HUES64 (cell line): ENCODE results near the gene EFTUD2.

Experiments used
- H3K27ac ChIP-seq: 2 replicates; pipeline ENCODE4 v1.7.0; 2013; ENCODE audit warnings: low read depth, low read length, inconsistent platforms
- H3K27me3 ChIP-seq: 2 replicates; pipeline ENCODE4 v1.6.1; 2013; ENCODE audit warnings: mild to moderate bottlenecking, low read length; ENCODE audit not compliant: insufficient read depth
- H3K36me3 ChIP-seq: 2 replicates; pipeline ENCODE4 v1.6.1; 2013; ENCODE audit warnings: mild to moderate bottlenecking, low read length; ENCODE audit not compliant: insufficient read depth
- H3K4me1 ChIP-seq: 2 replicates; pipeline ENCODE4 v1.6.1; 2013; ENCODE audit warnings: mild to moderate bottlenecking, low read length, moderate library complexity; ENCODE audit not compliant: insufficient read depth
- H3K4me3 ChIP-seq: 2 replicates; pipeline ENCODE4 v1.5.1; 2013; ENCODE audit warnings: mild to moderate bottlenecking, low read length, moderate library complexity
- H3K9ac ChIP-seq: 2 replicates; pipeline ENCODE4 v1.6.1; 2013; ENCODE audit warnings: mild to moderate bottlenecking, low read depth, low read length
- H3K9me3 ChIP-seq: 2 replicates; pipeline ENCODE4 v1.6.1; 2013; ENCODE audit warnings: low read depth, low read length; ENCODE audit not compliant: insufficient read depth
- WGBS: fragments of 150-250, 120-280 bp; methylation state at CpG from one replicate; pipeline ENCODE4 v1.1.7; 2013; ENCODE audit warnings: missing lambda C conversion rate; 5-methylcytosine and 5-hydroxymethylcytosine counted together

EFTUD2 gene

DNA sequence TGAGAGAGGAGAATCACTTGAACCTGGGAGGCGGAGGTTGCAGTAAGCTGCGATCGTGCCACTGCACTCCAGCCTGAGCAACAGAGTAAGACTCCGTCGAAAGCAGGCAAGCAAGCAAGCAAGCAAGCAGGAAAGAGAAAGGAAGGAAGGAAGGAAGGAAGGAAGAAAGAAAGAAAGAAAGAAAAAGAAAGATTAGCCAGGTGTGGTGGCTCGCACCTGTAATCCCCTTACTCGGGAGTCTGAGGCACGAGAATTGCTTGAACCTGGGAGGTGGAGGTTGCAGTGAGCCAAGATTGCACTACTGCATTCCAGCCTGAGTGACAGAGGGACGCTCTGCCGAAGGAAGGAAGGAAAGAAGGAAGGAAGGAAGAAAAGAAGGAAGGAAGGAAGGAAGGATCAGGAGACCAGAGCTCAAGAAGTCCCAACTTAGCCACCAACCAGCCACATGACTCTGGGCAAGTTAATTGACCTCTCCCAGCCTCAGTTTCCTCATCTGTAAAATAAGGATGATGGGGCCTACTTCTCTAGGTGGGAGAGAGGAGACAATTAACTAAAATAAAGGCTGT, 9.6 kb upstream of the EFTUD2 start:
- whole genome bisulfite sequencing = 96% methylated on average over 10 of the region's 10 CpGs
- Histone ChIP-seq H3K4me1 (0 out of 2 replicates have a peak, but pooled peaks cover 6% of the 10 kb centered on the region), H3K9ac (no peak overlapping the region)

GRCh38 chr17:44907729-44908470, 8.7 kb upstream of the EFTUD2 start:
- Histone ChIP-seq H3K9me3 (no peaks in the 10 kb centered on the region), H3K27ac (no peak overlapping the region), H3K4me1 (0 out of 2 replicates have a peak, but pooled peaks cover 6% of the 10 kb centered on the region), H3K9ac (no peak overlapping the region), H3K4me3 (no peak overlapping the region), H3K27me3 (peaks cover 20% of the 10 kb centered on the region), H3K36me3 (no peaks in the 10 kb centered on the region)
- WGBS = 91% methylated on average over 11 of the region's 11 CpGs

More for the DNA sequence above, 9.6 kb upstream of the EFTUD2 start:
- no peak overlapping the region for H3K4me3 ChIP-seq
- no peaks in the 10 kb centered on the region for H3K36me3 ChIP-seq
- H3K27me3 ChIP-seq = peaks cover 29% of the 10 kb centered on the region
- no peak overlapping the region for H3K27ac ChIP-seq
- no peaks in the 10 kb centered on the region for H3K9me3 ChIP-seq

DNA sequence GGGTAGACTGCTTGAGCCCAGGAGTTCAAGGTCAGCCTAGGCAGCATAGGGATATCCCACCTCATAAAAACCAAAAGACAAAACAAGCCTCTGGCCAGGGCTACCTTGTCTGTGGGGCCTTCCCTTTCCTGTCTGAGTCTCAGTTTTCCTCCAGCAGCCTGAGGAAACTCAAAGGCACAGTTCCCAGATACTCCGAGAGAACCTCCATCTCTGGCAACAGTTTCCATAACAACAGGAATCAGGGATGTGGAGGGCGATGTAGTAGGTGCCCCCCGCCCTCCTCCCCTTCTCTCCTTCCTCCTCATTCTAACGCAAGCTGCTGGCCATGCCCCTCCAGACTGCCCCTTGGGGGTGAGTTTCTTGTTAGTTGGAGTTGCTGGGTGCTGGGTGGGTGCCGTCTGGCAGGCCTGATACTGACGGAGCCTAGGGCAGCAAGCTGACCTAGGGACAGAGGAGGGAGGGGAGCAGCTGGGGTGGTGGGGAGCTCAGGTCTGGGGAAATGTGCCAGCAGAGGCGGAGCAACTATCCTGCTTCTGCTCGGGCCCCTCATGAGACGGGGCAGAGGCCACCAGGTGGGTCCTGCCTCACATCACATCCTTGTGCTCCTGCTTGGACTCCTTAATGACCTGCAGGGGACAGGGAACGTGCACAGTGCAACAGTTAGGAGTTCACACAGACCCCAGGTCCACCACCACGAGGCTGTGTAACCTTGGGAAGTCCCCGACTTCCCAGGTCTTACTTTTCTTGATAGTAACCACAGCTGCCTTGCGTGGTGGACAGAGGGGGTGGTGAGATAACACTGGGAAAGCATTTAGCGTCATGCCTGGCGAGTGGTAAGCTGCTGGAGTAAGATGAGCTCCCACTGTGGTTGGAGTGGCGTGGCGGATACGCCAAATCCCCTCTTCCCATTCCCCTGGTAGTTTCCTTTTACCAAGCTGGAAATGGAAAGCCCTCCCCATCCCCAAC, 7.8 kb upstream of the EFTUD2 start:
- Histone ChIP-seq H3K27ac (no peak overlapping the region), H3K9ac (no peak overlapping the region), H3K4me1 (0 out of 2 replicates have a peak, but pooled peaks cover 6% of the 10 kb centered on the region), H3K27me3 (peaks cover 12% of the 10 kb centered on the region), H3K9me3 (no peaks in the 10 kb centered on the region), H3K36me3 (no peaks in the 10 kb centered on the region), H3K4me3 (no peak overlapping the region)
- 88% methylated on average over 17 of the region's 18 CpGs for WGBS

- H3K9me3 ChIP-seq = no peaks in the 10 kb centered on the region
- no peak overlapping the region for H3K27ac ChIP-seq
- H3K4me1 ChIP-seq = 0 out of 2 replicates have a peak, but pooled peaks cover 3% of the 10 kb centered on the region
- no peaks in the 10 kb centered on the region for H3K36me3 ChIP-seq
- H3K27me3 ChIP-seq = 0 out of 2 replicates have a peak, but pooled peaks cover 3% of the 10 kb centered on the region
- H3K4me3 ChIP-seq = no peak overlapping the region
- WGBS = 69% methylated on average over 10 of the region's 10 CpGs
- peak overlapping the region; percentile 24; the same call in 1 of the 2 replicates for H3K9ac ChIP-seq
These were observed 6.9 kb upstream of the EFTUD2 start for GRCh38 chr17:44906010-44906646.

- no peaks in the 10 kb centered on the region for H3K36me3 ChIP-seq
- WGBS = 88% methylated on average over 9 of the region's 9 CpGs
- no peak overlapping the region for H3K27ac ChIP-seq
- no peaks in the 10 kb centered on the region for H3K9me3 ChIP-seq
- H3K27me3 ChIP-seq = no peaks in the 10 kb centered on the region
- peak overlapping the region; percentile 24; the same call in 1 of the 2 replicates for H3K9ac ChIP-seq
- no peak overlapping the region for H3K4me3 ChIP-seq
- H3K4me1 ChIP-seq = 0 out of 2 replicates have a peak, but pooled peaks cover 3% of the 10 kb centered on the region
These were observed 6.1 kb upstream of the EFTUD2 start for GRCh38 chr17:44905006-44906000.

GRCh38 chr17:44904001-44904984, 5.0 kb upstream of the EFTUD2 start:
- Histone ChIP-seq H3K9me3 (no peaks in the 10 kb centered on the region), H3K36me3 (no peaks in the 10 kb centered on the region), H3K27me3 (no peaks in the 10 kb centered on the region), H3K4me1 (0 out of 2 replicates have a peak, but pooled peaks cover 3% of the 10 kb centered on the region), H3K9ac (no peak overlapping the region), H3K27ac (no peak overlapping the region), H3K4me3 (no peak overlapping the region)
- 96% methylated on average over 35 of the region's 35 CpGs for WGBS

- Histone ChIP-seq H3K4me3 (no peak overlapping the region), H3K27ac (no peak overlapping the region), H3K36me3 (no peaks in the 10 kb centered on the region), H3K4me1 (0 out of 2 replicates have a peak, but pooled peaks cover 3% of the 10 kb centered on the region), H3K9me3 (no peaks in the 10 kb centered on the region), H3K9ac (no peak overlapping the region), H3K27me3 (no peaks in the 10 kb centered on the region)
- 92% methylated on average over 8 of the region's 8 CpGs for WGBS
These were observed 3.9 kb upstream of the EFTUD2 start for GRCh38 chr17:44903012-44903685.

DNA sequence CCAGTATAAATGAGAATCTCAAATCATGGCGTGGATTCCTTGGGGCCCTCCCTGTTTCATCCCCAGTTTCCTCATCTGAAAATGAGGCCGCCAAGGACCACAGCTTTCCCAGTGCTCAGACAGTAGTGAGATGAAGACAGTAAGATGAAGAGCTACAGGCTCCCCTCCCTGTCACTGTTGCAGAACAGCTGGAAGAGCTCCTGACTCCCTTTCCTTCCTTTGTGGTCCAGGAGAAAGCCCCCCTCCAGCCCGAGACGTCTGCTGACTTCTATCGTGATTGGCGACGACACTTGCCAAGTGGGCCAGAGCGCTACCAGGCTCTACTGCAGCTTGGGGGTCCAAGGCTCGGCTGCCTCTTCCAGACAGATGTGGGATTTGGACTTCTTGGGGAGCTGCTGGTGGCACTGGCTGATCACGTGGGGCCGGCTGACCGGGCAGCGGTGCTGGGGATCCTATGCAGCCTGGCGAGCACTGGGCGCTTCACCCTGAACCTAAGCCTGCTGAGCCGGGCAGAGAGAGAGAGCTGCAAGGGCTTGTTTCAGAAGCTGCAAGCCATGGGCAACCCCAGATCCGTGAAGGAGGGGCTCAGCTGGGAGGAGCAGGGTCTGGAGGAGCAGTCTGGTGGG, 3.0 kb upstream of the EFTUD2 start:
- H3K4me1 ChIP-seq = 0 out of 2 replicates have a peak, but pooled peaks cover 3% of the 10 kb centered on the region
- no peaks in the 10 kb centered on the region for H3K36me3 ChIP-seq
- no peak overlapping the region for H3K4me3 ChIP-seq
- 91% methylated on average over 17 of the region's 17 CpGs for WGBS
- no peaks in the 10 kb centered on the region for H3K27me3 ChIP-seq
- no peak overlapping the region for H3K27ac ChIP-seq
- H3K9ac ChIP-seq = no peak overlapping the region
- H3K9me3 ChIP-seq = no peaks in the 10 kb centered on the region
